Measurements from ENCODE around the gene DEXI.

Gene DEXI

GRCh38 chr16:10942352-10943063 is at the start of gene DEXI:
Gene DEXI (minus strand): TSS chr16:10942468. CDS start chr16:10942005, 463 bp downstream.
- Histone ChIP-seq H3K4me3 (peak within 1 kb of the TSS; percentile 71), H3K9ac (ENCODE audit: insufficient read length) (peak within 1 kb of the TSS; percentile 61), H3K36me3 (ENCODE audit: insufficient read depth, low read length) (no peaks in the 10 kb centered on the region), H3K9me3 (ENCODE audit: low read depth, low read length) (no peaks in the 10 kb centered on the region), H3K27ac (0 out of 2 replicates have a peak within 1 kb of the TSS, but pooled peaks have one; percentile 2)
- TF ChIP-seq POLR2AphosphoS5 (IDR thresholded peaks at IDR 0.05; ENCODE audit: borderline replicate concordance, low read depth, low read length) (peak; percentile 41; the same call in 1 of the 2 replicates), EZH2 (IDR thresholded peaks at IDR 0.05) (no peak)
- no peak for DNase-seq (ENCODE audit: low read depth, low spot score)

GRCh38 chr16:10990378-10990777 is 48.1 kb upstream of the DEXI start:
- DNase-seq (ENCODE audit: low read depth, low spot score), result no peak
- Histone ChIP-seq H3K4me3 (no peak overlapping the region), H3K9me3 (ENCODE audit: low read depth, low read length) (no peaks in the 10 kb centered on the region), H3K36me3 (ENCODE audit: insufficient read depth, low read length) (no peaks in the 10 kb centered on the region), H3K27ac (no peak overlapping the region), H3K9ac (ENCODE audit: insufficient read length) (no peak overlapping the region)
- TF ChIP-seq FOXP2 (optimal IDR thresholded peaks at IDR 0.05; ENCODE audit: control extremely low read depth, extremely low read length, insufficient read depth), result no peak

- DNase-seq (ENCODE audit: low read depth, low spot score), result no peak
- Histone ChIP-seq H3K9me3 (ENCODE audit: low read depth, low read length) (no peaks in the 10 kb centered on the region), H3K9ac (ENCODE audit: insufficient read length) (no peak overlapping the region), H3K36me3 (ENCODE audit: insufficient read depth, low read length) (no peaks in the 10 kb centered on the region), H3K27ac (no peak overlapping the region), H3K4me3 (no peak overlapping the region)
- TF ChIP-seq FOXP2 (optimal IDR thresholded peaks at IDR 0.05; ENCODE audit: control extremely low read depth, extremely low read length, insufficient read depth), result no peak
- no peak for TF ChIP-seq POLR2AphosphoS5 (IDR thresholded peaks at IDR 0.05; ENCODE audit: borderline replicate concordance, low read depth, low read length)
Measured at GRCh38 chr16:10989559-10989958, 47.3 kb upstream of the DEXI start.

- Histone ChIP-seq H3K9ac (ENCODE audit: insufficient read length) (no peak overlapping the region), H3K27ac (no peak overlapping the region), H3K9me3 (ENCODE audit: low read depth, low read length) (no peaks in the 10 kb centered on the region), H3K36me3 (ENCODE audit: insufficient read depth, low read length) (no peaks in the 10 kb centered on the region), H3K4me3 (no peak overlapping the region)
- TF ChIP-seq POLR2AphosphoS5 (IDR thresholded peaks at IDR 0.05; ENCODE audit: borderline replicate concordance, low read depth, low read length), result no peak
- TF ChIP-seq FOXP2 (optimal IDR thresholded peaks at IDR 0.05; ENCODE audit: control extremely low read depth, extremely low read length, insufficient read depth), result no peak
- no peak for TF ChIP-seq EZH2 (IDR thresholded peaks at IDR 0.05)
- no peak for DNase-seq (ENCODE audit: low read depth, low spot score)
Measured at GRCh38 chr16:10988879-10989278, 46.6 kb upstream of the DEXI start.

- no peak overlapping the region for H3K27ac ChIP-seq
- no peak for DNase-seq (ENCODE audit: low read depth, low spot score)
- H3K9ac ChIP-seq (ENCODE audit: insufficient read length), result no peak overlapping the region
- H3K36me3 ChIP-seq (ENCODE audit: insufficient read depth, low read length), result no peaks in the 10 kb centered on the region
- no peak for TF ChIP-seq EZH2 (IDR thresholded peaks at IDR 0.05)
- no peak for TF ChIP-seq FOXP2 (optimal IDR thresholded peaks at IDR 0.05; ENCODE audit: control extremely low read depth, extremely low read length, insufficient read depth)
- TF ChIP-seq POLR2AphosphoS5 (IDR thresholded peaks at IDR 0.05; ENCODE audit: borderline replicate concordance, low read depth, low read length), result no peak
- no peak overlapping the region for H3K4me3 ChIP-seq
- no peaks in the 10 kb centered on the region for H3K9me3 ChIP-seq (ENCODE audit: low read depth, low read length)
Measured at GRCh38 chr16:10988164-10988803, 46.0 kb upstream of the DEXI start.

- no peak for TF ChIP-seq POLR2AphosphoS5 (IDR thresholded peaks at IDR 0.05; ENCODE audit: borderline replicate concordance, low read depth, low read length)
- TF ChIP-seq FOXP2 (optimal IDR thresholded peaks at IDR 0.05; ENCODE audit: control extremely low read depth, extremely low read length, insufficient read depth), result no peak
- TF ChIP-seq EZH2 (IDR thresholded peaks at IDR 0.05), result no peak
Measured at GRCh38 chr16:10987361-10988163, 45.3 kb upstream of the DEXI start.

GRCh38 chr16:10984509-10984908 is 42.2 kb upstream of the DEXI start:
- TF ChIP-seq FOXP2 (optimal IDR thresholded peaks at IDR 0.05; ENCODE audit: control extremely low read depth, extremely low read length, insufficient read depth) (no peak), EZH2 (IDR thresholded peaks at IDR 0.05) (no peak), POLR2AphosphoS5 (IDR thresholded peaks at IDR 0.05; ENCODE audit: borderline replicate concordance, low read depth, low read length) (no peak)
- H3K9ac ChIP-seq (ENCODE audit: insufficient read length), result no peak overlapping the region

More at GRCh38 chr16:10987361-10988163, 45.3 kb upstream of the DEXI start:
- DNase-seq (ENCODE audit: low read depth, low spot score), result no peak
- Histone ChIP-seq H3K9me3 (ENCODE audit: low read depth, low read length) (no peaks in the 10 kb centered on the region), H3K27ac (no peak overlapping the region), H3K4me3 (no peak overlapping the region), H3K9ac (ENCODE audit: insufficient read length) (no peak overlapping the region), H3K36me3 (ENCODE audit: insufficient read depth, low read length) (no peaks in the 10 kb centered on the region)

GRCh38 chr16:10983159-10983558 is 40.9 kb upstream of the DEXI start:
- no peak overlapping the region for H3K9ac ChIP-seq (ENCODE audit: insufficient read length)

More at GRCh38 chr16:10984509-10984908, 42.2 kb upstream of the DEXI start:
- Histone ChIP-seq H3K9me3 (ENCODE audit: low read depth, low read length) (no peaks in the 10 kb centered on the region), H3K4me3 (no peak overlapping the region), H3K36me3 (ENCODE audit: insufficient read depth, low read length) (no peaks in the 10 kb centered on the region), H3K27ac (no peak overlapping the region)
- DNase-seq (ENCODE audit: low read depth, low spot score), result no peak

More at GRCh38 chr16:10983159-10983558, 40.9 kb upstream of the DEXI start:
- no peak for DNase-seq (ENCODE audit: low read depth, low spot score)
- H3K36me3 ChIP-seq (ENCODE audit: insufficient read depth, low read length), result no peaks in the 10 kb centered on the region
- no peak overlapping the region for H3K4me3 ChIP-seq
- no peak for TF ChIP-seq EZH2 (IDR thresholded peaks at IDR 0.05)
- TF ChIP-seq POLR2AphosphoS5 (IDR thresholded peaks at IDR 0.05; ENCODE audit: borderline replicate concordance, low read depth, low read length), result no peak
- TF ChIP-seq FOXP2 (optimal IDR thresholded peaks at IDR 0.05; ENCODE audit: control extremely low read depth, extremely low read length, insufficient read depth), result no peak
- no peaks in the 10 kb centered on the region for H3K9me3 ChIP-seq (ENCODE audit: low read depth, low read length)
- H3K27ac ChIP-seq, result no peak overlapping the region
